NCI-H2227 treated with DMSO at 0.1 percent for 48 hours (cell line): Measurements from ENCODE around the gene SYNE2.

Experiments used
- DNase-seq: peaks from one replicate; lab custom pipeline; 2025; lab: John Stamatoyannopoulos, UW

Gene SYNE2

GRCh38 chr14:64249363-64249762 lies 396.6 kb downstream of the SYNE2 start:
- DNase-seq = no peak

- DNase-seq = no peak
Measured at GRCh38 chr14:64253672-64254071, 400.9 kb downstream of the SYNE2 start.

- no peak for DNase-seq
Measured at GRCh38 chr14:64255756-64256155, 403.0 kb downstream of the SYNE2 start.

- no peak for DNase-seq
Measured at GRCh38 chr14:64260418-64260817, 407.6 kb downstream of the SYNE2 start.

- DNase-seq = no peak
Measured at GRCh38 chr14:64265222-64265621, 412.4 kb downstream of the SYNE2 start.

GRCh38 chr14:64266239-64266638 lies 413.4 kb downstream of the SYNE2 start:
- no peak for DNase-seq

GRCh38 chr14:64272019-64272418 lies 419.2 kb downstream of the SYNE2 start:
- DNase-seq = no peak
